SU-DHL-6 (cell line): ENCODE data around the gene NCOR2.

ENCODE experiments used
- H2AFZ ChIP-seq: fragments of 200-600 bp; sonication (generic); 2 replicates; pipeline ENCODE4 v1.6.1; 2014; ENCODE audit warnings: low read depth, mild to moderate bottlenecking, moderate library complexity, mixed read lengths, antibody characterized with exemption, low read length; ENCODE audit not compliant: severe bottlenecking
- H3F3A ChIP-seq: fragments of 200-600 bp; shearing (Covaris generic); 2 replicates; pipeline ENCODE4 v1.6.0; 2016; ENCODE audit warnings: antibody characterized with exemption, mild to moderate bottlenecking; ENCODE audit not compliant: insufficient read depth
- H3K27ac ChIP-seq: fragments of 200-600 bp; sonication (generic); 2 replicates; pipeline ENCODE4 v1.5.1; 2016; ENCODE audit warnings: low read depth, mild to moderate bottlenecking, low read length, moderate library complexity, mixed read lengths
- H3K27me3 ChIP-seq: fragments of 200-600 bp; sonication (generic), shearing (Covaris generic); 2 replicates; pipeline ENCODE4 v1.6.0; 2014; ENCODE audit warnings: mild to moderate bottlenecking, low read length
- H3K36me3 ChIP-seq: fragments of 200-600 bp; sonication (generic); 2 replicates; pipeline ENCODE4 v1.6.1; 2014; ENCODE audit warnings: mild to moderate bottlenecking, low read length, mixed read lengths
- H3K4me2 ChIP-seq: fragments of 300-600, 200-600 bp; shearing (Covaris generic), sonication (generic); 2 replicates; pipeline ENCODE4 v1.6.0; 2014; ENCODE audit warnings: low read length, low read depth, mild to moderate bottlenecking; ENCODE audit not compliant: poor library complexity, severe bottlenecking
- H3K4me3 ChIP-seq: fragments of 200-600 bp; sonication (generic); 2 replicates; pipeline ENCODE4 v1.5.1; 2014; ENCODE audit warnings: antibody characterized with exemption, low read length, mild to moderate bottlenecking, mixed read lengths; ENCODE audit not compliant: insufficient read depth, poor library complexity, severe bottlenecking
- H3K79me2 ChIP-seq: fragments of 200-600 bp; sonication (generic); 2 replicates; pipeline ENCODE4 v1.6.1; 2014; ENCODE audit warnings: mild to moderate bottlenecking, low read length, moderate library complexity; ENCODE audit not compliant: insufficient read depth
- H3K9ac ChIP-seq: fragments of 200-600 bp; sonication (generic); 2 replicates; pipeline ENCODE4 v1.7.0; 2014; ENCODE audit warnings: mild to moderate bottlenecking, low read length
- H3K9me2 ChIP-seq: fragments of 200-600 bp; sonication (generic); replicated peaks from 2 replicates; pipeline ENCODE4 v1.6.1; 2014; ENCODE audit warnings: low read length; ENCODE audit not compliant: insufficient read depth
- H3K9me3 ChIP-seq: fragments of 200-600 bp; sonication (generic); 2 replicates; pipeline ENCODE4 v1.6.1; 2014; ENCODE audit warnings: low read length, mixed read lengths; ENCODE audit not compliant: insufficient read depth
- H4K20me1 ChIP-seq: fragments of 200-600 bp; sonication (generic); 2 replicates; pipeline ENCODE4 v1.6.1; 2014; ENCODE audit warnings: low read depth, mild to moderate bottlenecking, antibody characterized with exemption, low read length, moderate library complexity, mixed read lengths
- EZH2phosphoT487 ChIP-seq: fragments of 200-600 bp; sonication (generic), shearing (Covaris generic); conservative IDR thresholded peaks from 2 replicates; pipeline ENCODE4 v1.6.1; 2018; ENCODE audit warnings: mild to moderate bottlenecking, antibody characterized with exemption, low read length, moderate library complexity, mixed read lengths
- TF ChIP-seq, protein P1 (sequence below): fragments of 200-600 bp; sonication (generic); IDR thresholded peaks from one replicate; pipeline ENCODE4 v1.5.1; 2017; ENCODE audit warnings: antibody characterized with exemption, mild to moderate bottlenecking, low read length, moderate library complexity; ENCODE audit not compliant: insufficient read depth, poor library complexity, severe bottlenecking

NCOR2 gene

DNA sequence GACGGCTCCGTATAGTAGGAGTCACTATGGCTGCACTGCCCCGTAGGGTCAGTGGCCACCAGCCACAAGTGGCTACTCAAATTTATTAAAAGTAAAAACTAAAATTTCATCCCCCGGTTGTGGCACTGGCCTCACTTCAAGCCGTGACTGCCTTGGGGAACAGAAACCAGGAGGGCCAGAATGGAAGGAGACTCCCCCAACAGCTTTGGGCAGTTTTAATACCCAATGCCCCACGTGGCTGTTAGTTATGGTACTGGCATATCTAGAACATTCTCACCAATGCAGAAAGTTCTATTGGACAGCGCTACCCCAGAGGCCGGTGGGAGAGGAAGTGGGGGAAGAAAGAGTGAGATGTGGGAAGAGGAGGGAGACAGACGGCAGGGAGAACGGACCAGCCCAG is 6.2 kb downstream of the NCOR2 start:
- no peak overlapping the region for H3K4me3 ChIP-seq
- no peak for TF ChIP-seq EZH2phosphoT487
- TF ChIP-seq, protein P1, sequence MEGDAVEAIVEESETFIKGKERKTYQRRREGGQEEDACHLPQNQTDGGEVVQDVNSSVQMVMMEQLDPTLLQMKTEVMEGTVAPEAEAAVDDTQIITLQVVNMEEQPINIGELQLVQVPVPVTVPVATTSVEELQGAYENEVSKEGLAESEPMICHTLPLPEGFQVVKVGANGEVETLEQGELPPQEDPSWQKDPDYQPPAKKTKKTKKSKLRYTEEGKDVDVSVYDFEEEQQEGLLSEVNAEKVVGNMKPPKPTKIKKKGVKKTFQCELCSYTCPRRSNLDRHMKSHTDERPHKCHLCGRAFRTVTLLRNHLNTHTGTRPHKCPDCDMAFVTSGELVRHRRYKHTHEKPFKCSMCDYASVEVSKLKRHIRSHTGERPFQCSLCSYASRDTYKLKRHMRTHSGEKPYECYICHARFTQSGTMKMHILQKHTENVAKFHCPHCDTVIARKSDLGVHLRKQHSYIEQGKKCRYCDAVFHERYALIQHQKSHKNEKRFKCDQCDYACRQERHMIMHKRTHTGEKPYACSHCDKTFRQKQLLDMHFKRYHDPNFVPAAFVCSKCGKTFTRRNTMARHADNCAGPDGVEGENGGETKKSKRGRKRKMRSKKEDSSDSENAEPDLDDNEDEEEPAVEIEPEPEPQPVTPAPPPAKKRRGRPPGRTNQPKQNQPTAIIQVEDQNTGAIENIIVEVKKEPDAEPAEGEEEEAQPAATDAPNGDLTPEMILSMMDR = no peak
- no peaks in the 10 kb centered on the region for H3K27me3 ChIP-seq
- no peaks in the 10 kb centered on the region for H3K36me3 ChIP-seq
- H3K4me2 ChIP-seq = no peak overlapping the region
- H3K9ac ChIP-seq = no peak overlapping the region
- H2AFZ ChIP-seq = no peak overlapping the region
- H3K9me3 ChIP-seq = no peaks in the 10 kb centered on the region
- H3K9me2 ChIP-seq = no peaks in the 10 kb centered on the region
- peaks cover 20% of the 10 kb centered on the region; the same call in 1 of the 2 replicates for H4K20me1 ChIP-seq
- no peaks in the 10 kb centered on the region for H3F3A ChIP-seq
- H3K27ac ChIP-seq = no peak overlapping the region
- peaks cover 93% of the 10 kb centered on the region for H3K79me2 ChIP-seq

DNA sequence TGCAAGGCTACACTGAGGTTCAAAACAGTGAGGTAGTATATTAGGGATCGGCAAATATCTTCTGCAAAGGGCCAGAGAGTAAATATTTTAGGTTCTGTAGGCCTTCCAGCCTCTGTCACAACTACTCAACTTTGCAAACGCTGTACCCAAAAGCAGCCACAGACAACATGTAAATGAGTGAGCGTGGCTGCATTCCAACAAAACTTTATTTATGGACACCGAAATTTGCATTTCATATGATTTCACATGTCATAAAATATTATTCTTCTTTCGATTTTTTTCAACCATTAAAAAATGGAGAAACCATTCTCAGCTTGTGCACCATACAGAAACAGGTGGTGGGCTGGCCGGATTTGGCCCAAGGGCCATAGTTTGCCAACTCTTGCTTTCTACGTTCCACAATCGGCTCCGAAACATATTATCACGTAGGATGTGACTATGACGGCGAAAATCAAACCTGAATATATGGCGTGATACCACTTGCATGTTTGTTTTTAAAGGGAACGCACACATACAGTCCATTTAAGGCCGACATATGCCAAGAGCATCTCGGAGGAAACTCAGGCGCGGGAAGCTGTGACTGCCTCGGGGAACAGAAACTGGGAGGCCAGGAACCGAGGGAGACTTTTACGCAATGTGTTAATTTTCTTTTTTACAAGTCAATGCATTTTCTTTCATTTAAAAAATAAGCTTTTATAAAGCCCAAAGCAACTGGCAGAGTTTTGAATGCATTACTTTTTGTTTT is 7.1 kb downstream of the NCOR2 start:
- no peaks in the 10 kb centered on the region for H3K36me3 ChIP-seq
- peaks cover 92% of the 10 kb centered on the region for H3K79me2 ChIP-seq
- no peak overlapping the region for H3K27ac ChIP-seq
- H3K27me3 ChIP-seq = no peaks in the 10 kb centered on the region
- TF ChIP-seq, protein P1 = no peak
- TF ChIP-seq EZH2phosphoT487 = no peak
- no peaks in the 10 kb centered on the region for H3K9me2 ChIP-seq
- H4K20me1 ChIP-seq = peaks cover 14% of the 10 kb centered on the region; the same call in 1 of the 2 replicates
- no peak overlapping the region for H3K9ac ChIP-seq
- no peaks in the 10 kb centered on the region for H3F3A ChIP-seq
- H3K4me3 ChIP-seq = no peak overlapping the region
- no peak overlapping the region for H2AFZ ChIP-seq
- no peaks in the 10 kb centered on the region for H3K9me3 ChIP-seq
- no peak overlapping the region for H3K4me2 ChIP-seq

DNA sequence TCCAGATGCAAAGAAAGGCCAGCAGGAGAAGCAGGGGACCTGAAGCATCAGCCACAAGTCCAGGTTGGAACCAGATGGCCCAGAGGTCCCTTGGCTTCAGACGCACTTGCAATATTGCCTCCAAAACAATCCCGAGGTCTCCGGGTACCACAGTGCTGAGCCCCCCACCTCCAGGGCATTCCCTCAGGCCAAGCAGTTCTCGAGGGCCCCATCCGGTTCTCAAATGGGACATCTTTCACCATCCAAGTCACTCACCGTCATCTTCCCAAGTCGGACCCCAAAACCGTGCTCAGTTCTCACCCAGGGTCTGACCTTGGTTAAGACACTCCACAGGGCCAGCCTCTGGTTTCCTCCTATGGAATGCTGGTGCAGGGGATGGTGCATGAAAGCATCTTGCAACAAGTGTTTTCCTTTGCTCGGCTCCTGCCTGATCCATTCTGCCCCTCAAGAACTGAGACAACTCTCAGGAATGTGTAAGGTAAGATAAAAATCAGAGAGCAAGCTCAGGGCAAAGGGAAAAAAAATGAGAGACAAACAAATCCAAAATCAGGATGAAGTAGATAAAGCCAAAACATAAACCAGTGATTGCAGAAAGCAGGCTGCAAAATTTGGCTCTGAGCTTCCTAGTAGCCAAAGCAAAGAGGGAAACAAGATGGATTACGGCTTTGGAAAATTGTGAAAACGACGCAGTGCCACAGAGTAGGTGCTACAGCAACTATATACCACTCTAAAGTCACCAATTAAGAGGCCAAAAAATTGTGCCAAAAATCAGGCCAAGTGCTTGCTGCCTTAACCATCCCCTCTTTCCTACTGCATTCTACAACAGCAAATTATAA is 8.0 kb downstream of the NCOR2 start:
- H3F3A ChIP-seq = no peaks in the 10 kb centered on the region
- no peaks in the 10 kb centered on the region for H3K27me3 ChIP-seq
- no peak overlapping the region for H2AFZ ChIP-seq
- H4K20me1 ChIP-seq = peaks cover 17% of the 10 kb centered on the region; the same call in 1 of the 2 replicates
- H3K27ac ChIP-seq = no peak overlapping the region
- TF ChIP-seq, protein P1 = no peak
- TF ChIP-seq EZH2phosphoT487 = no peak
- H3K4me3 ChIP-seq = no peak overlapping the region
- H3K9me3 ChIP-seq = no peaks in the 10 kb centered on the region
- H3K79me2 ChIP-seq = peaks cover 92% of the 10 kb centered on the region
- H3K9me2 ChIP-seq = no peaks in the 10 kb centered on the region
- no peak overlapping the region for H3K4me2 ChIP-seq
- no peaks in the 10 kb centered on the region for H3K36me3 ChIP-seq
- no peak overlapping the region for H3K9ac ChIP-seq
